IMR-90 (cell line): ENCODE data around the gene PTGDS. TPM values are rescaled to one million over a fixed set of nuclear protein-coding genes. Genes with fewer than 3 reads are reported as not detected.
A peak's percentile ranks its signal among the peaks of the same experiment; 100 is the strongest.

Experiments used
- ATAC-seq: fragments of 200-7000 bp; cut with Tn5 transposase; 2 replicates; pipeline ENCODE4 v1.9.1; 2020; ENCODE audit warnings: low read depth, mild to moderate bottlenecking, moderate library complexity
- BruUV-seq: library from RNA; stranded (reverse); fragments of 400-500 nt; replicated peaks from 2 replicates; lab custom pipeline; 2021; lab: Mats Ljungman, UMichigan
- CTCF ChIA-PET: fragments of 300-600 bp; formaldehyde crosslinking; extraction: SDS; loops from one replicate; lab custom pipeline; 2021; ENCODE audit warnings: antibody characterized with exemption; lab: Yijun Ruan, JAX
- POLR2A ChIA-PET: fragments of 300-600 bp; sonication (Branson Sonifier 250); formaldehyde crosslinking; loops from one replicate; lab custom pipeline; 2022; ENCODE audit warnings: antibody characterized with exemption; ENCODE audit not compliant: unreplicated experiment; lab: Charles Lee
- DNase-seq: peaks from one replicate; pipeline ENCODE4 v3.0.0; 2013
- H2AFZ ChIP-seq: replicated peaks from 2 replicates; pipeline ENCODE3; 2013; ENCODE audit warnings: low read length, mild to moderate bottlenecking; ENCODE audit not compliant: poor library complexity
- H2AK5ac ChIP-seq: 2 replicates; pipeline ENCODE4 v1.6.1; 2013; ENCODE audit warnings: low read depth, low read length, inconsistent platforms
- H2AK9ac ChIP-seq: replicated peaks from 2 replicates; pipeline ENCODE3; 2013; ENCODE audit warnings: mild to moderate bottlenecking, low read depth, low read length, moderate library complexity; ENCODE audit not compliant: poor library complexity
- H2BK120ac ChIP-seq: 2 replicates; pipeline ENCODE4 v1.6.1; 2013; ENCODE audit warnings: low read depth, low read length, inconsistent platforms
- H2BK15ac ChIP-seq: 3 replicates; pipeline ENCODE4 v1.6.1; 2013; ENCODE audit warnings: low read depth, low read length, inconsistent platforms
- H2BK20ac ChIP-seq: 2 replicates; pipeline ENCODE4 v1.6.1; 2013; ENCODE audit warnings: low read depth, mild to moderate bottlenecking, inconsistent platforms, low read length, moderate library complexity
- H2BK5ac ChIP-seq: 2 replicates; pipeline ENCODE4 v1.6.1; 2013; ENCODE audit warnings: mild to moderate bottlenecking, low read depth, low read length, inconsistent platforms; ENCODE audit not compliant: poor library complexity, severe bottlenecking
- H3K14ac ChIP-seq: replicated peaks from 2 replicates; pipeline ENCODE4 v1.6.1; 2013; ENCODE audit warnings: low read depth, low read length, inconsistent platforms
- H3K18ac ChIP-seq: 2 replicates; pipeline ENCODE4 v1.6.1; 2013; ENCODE audit warnings: low read depth, low read length, control low read depth
- H3K23ac ChIP-seq: 2 replicates; pipeline ENCODE4 v1.6.1; 2013; ENCODE audit warnings: low read depth, low read length, inconsistent platforms
- H3K27ac ChIP-seq: 2 replicates; pipeline ENCODE4 v1.5.1; 2013; ENCODE audit warnings: mild to moderate bottlenecking, control low read depth, low read length; ENCODE audit not compliant: insufficient read depth
- H3K27me3 ChIP-seq: 2 replicates; pipeline ENCODE4 v1.6.1; 2013; ENCODE audit warnings: low read length; ENCODE audit not compliant: control insufficient read depth, insufficient read depth
- H3K36me3 ChIP-seq: 2 replicates; pipeline ENCODE4 v1.6.1; 2013; ENCODE audit warnings: low read length, mixed read lengths; ENCODE audit not compliant: control insufficient read depth, insufficient read depth
- H3K4ac ChIP-seq: 2 replicates; pipeline ENCODE4 v1.6.1; 2013; ENCODE audit warnings: low read depth, low read length, inconsistent platforms
- H3K4me1 ChIP-seq: 2 replicates; pipeline ENCODE4 v1.6.1; 2013; ENCODE audit warnings: low read length, mixed read lengths; ENCODE audit not compliant: control insufficient read depth, insufficient read depth
- H3K4me2 ChIP-seq: 2 replicates; pipeline ENCODE4 v1.6.1; 2013; ENCODE audit warnings: low read depth, mild to moderate bottlenecking, control low read depth, low read length, moderate library complexity
- H3K4me3 ChIP-seq: 2 replicates; pipeline ENCODE4 v1.5.1; 2013; ENCODE audit warnings: low read depth, mild to moderate bottlenecking, control low read depth, low read length, moderate library complexity; ENCODE audit not compliant: insufficient read depth
- H3K56ac ChIP-seq: 2 replicates; pipeline ENCODE4 v1.6.1; 2013; ENCODE audit warnings: low read length, inconsistent platforms; ENCODE audit not compliant: insufficient read depth; ENCODE audit errors: extremely low read depth
- H3K79me1 ChIP-seq, 2 experiments: 2 replicates each; pipeline ENCODE4 v1.6.1; 2013; ENCODE audit warnings: low read length in 2 of 2, inconsistent platforms in 1 of 2, low read depth in 1 of 2
- H3K9ac ChIP-seq: 2 replicates; pipeline ENCODE4 v1.6.1; 2013; ENCODE audit warnings: low read depth, low read length, control low read depth
- H3K9me1 ChIP-seq: 2 replicates; pipeline ENCODE4 v1.6.1; 2013; ENCODE audit warnings: low read length, inconsistent platforms; ENCODE audit not compliant: insufficient read depth
- H3K9me3 ChIP-seq: 2 replicates; pipeline ENCODE4 v1.6.1; 2013; ENCODE audit warnings: low read length; ENCODE audit not compliant: control insufficient read depth, insufficient read depth
- H4K20me1 ChIP-seq: 2 replicates; pipeline ENCODE4 v1.6.1; 2013; ENCODE audit warnings: low read length, inconsistent platforms; ENCODE audit not compliant: insufficient read depth
- H4K5ac ChIP-seq: 2 replicates; pipeline ENCODE4 v1.6.1; 2013; ENCODE audit warnings: mild to moderate bottlenecking, low read depth, low read length, control low read depth
- H4K8ac ChIP-seq, 2 experiments: 2 replicates each; pipeline ENCODE4 v1.6.1; 2013; ENCODE audit warnings: low read depth in 2 of 2, low read length in 2 of 2, control low read depth in 1 of 2, inconsistent platforms in 1 of 2
- H4K91ac ChIP-seq: 2 replicates; pipeline ENCODE4 v1.6.1; 2013; ENCODE audit warnings: low read depth, low read length, inconsistent platforms; ENCODE audit not compliant: insufficient read depth
- BHLHE40 ChIP-seq: fragments of 150-350 bp; IDR thresholded peaks from 2 replicates; pipeline ENCODE4 v1.6.1; 2016; ENCODE audit warnings: mild to moderate bottlenecking, low read depth, low read length
- MAFK ChIP-seq: IDR thresholded peaks from 2 replicates; pipeline ENCODE4 v1.6.1; 2012; ENCODE audit warnings: low read depth, low read length, improper control_type of control experiment
- WGBS, 2 experiments: methylation state at CpG; one replicate each; pipeline versions ENCODE4 v1.1.5 to v1.1.7; 2013; ENCODE audit warnings: missing lambda C conversion rate in 2 of 2; ENCODE audit not compliant: insufficient read length in 1 of 2; ENCODE audit errors: extremely low coverage in 2 of 2; 5-methylcytosine and 5-hydroxymethylcytosine counted together
- dilution Hi-C: fragments of 300-500 bp; cut with HindIII; formaldehyde crosslinking; loops from one replicate; pipeline ENCODE4 v1.14.3; 2018; ENCODE audit warnings: low sequenced_read_pairs; ENCODE audit not compliant: unreplicated experiment
- in situ Hi-C: fragments of 300-500 bp; cut with MboI; formaldehyde crosslinking; loops from 3 replicates; pipeline ENCODE4 v1.14.3; 2019; ENCODE audit warnings: low sequenced_read_pairs, inconsistent platforms, mixed read lengths
- intact Hi-C: fragments of 100-400 bp; cut with micrococcal nuclease; formaldehyde crosslinking; loops from 2 replicates; pipeline ENCODE4 v1.10.0; 2022
- polyA plus RNA-seq, 3 experiments: library from polyadenylated mRNA; depleted of rRNA; stranded (reverse); fragments of >200 nt; gene quantifications; 2 replicates each; pipeline ENCODE4 v1.2.3, GENCODE V29; 2012; ENCODE audit warnings: low replicate concordance in 1 of 3
- total RNA-seq: library from RNA; depleted of rRNA; stranded (reverse); fragments of >200 nt; gene quantifications from 2 replicates; pipeline ENCODE4 v1.2.3, GENCODE V29; 2012
- TF ChIP-seq, protein P1 (sequence below): fragments of 150-350 bp; IDR thresholded peaks from 2 replicates; pipeline ENCODE4 v1.6.1; 2016; ENCODE audit warnings: low read depth, mild to moderate bottlenecking, low read length, moderate library complexity, borderline replicate concordance

The PTGDS gene
- total and polyA plus RNA-seq, 2 of the 4 experiments (the other 2 are of a cell fraction) = 1.2 TPM; not detected in 1

DNA sequence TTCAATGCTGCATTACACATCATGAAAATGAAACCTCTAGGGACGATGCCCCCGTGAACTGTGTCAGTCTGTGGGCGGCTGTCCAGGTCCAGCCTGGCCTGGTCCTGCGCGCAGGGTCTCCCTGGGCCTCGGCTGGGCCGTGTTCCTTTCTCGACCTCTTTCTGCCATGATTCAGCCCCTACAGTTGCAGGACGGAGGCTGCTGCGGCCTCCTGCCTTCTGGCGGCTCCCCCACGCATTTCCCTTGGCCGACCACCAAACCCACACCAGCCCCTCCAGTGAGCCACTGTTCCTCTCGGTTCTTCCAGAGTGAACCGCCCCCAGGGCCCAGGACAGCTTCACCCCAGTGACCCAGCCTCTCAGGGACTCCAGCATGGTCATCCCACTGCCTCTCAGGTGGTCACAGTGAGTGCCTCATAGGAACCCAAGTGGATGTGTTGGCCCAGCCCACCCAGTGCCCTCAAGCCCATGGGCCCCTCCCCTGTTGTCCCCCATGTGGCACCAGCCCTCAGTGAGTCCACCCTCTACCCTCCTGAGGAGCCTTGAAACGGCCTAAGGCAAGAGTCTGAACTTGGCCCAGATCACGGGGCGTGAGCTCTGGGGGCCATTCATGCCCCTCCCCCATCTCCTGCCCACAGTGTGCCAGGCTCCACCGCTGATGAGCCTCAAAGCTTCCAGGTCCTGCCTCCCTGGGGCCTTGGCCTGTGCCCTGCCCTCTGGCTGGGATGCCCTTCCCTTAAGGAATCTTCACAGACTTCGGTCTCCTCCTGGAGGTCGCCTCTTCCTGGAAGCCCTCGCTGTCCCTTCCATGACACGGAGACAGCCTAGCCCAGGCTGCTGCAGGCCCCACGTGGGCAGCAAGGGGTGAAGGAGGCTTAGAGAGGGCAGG is 29.1 kb downstream of the PTGDS start:
- Histone ChIP-seq H3K27me3 (no peaks in the 10 kb centered on the region), H3K9me3 (no peaks in the 10 kb centered on the region), H3K18ac (no peak overlapping the region), H3K9me1 (peaks cover 5% of the 10 kb centered on the region; the same call in 1 of the 2 replicates), H3K9ac (no peak overlapping the region), H2AFZ (peak overlapping the region; percentile 51), H3K56ac (no peak overlapping the region), H3K14ac (no peak overlapping the region), H2BK15ac (no peak overlapping the region), H3K4ac (no peak overlapping the region), H3K4me2 (no peak overlapping the region), H4K91ac (no peak overlapping the region), H2BK20ac (no peak overlapping the region), H3K79me1 (no peaks in the 10 kb centered on the region), H2BK120ac (no peak overlapping the region), H2AK9ac (peak overlapping the region; percentile 65), H3K23ac (no peak overlapping the region), H4K8ac (no peak overlapping the region), H4K5ac (no peak overlapping the region), H4K20me1 (peaks cover 8% of the 10 kb centered on the region), H2BK5ac (no peak overlapping the region), H3K36me3 (peaks cover 13% of the 10 kb centered on the region), H3K27ac (no peak overlapping the region), H3K4me1 (peaks cover 11% of the 10 kb centered on the region), H3K4me3 (no peak overlapping the region), H2AK5ac (peak overlapping the region; percentile 73; the same call in 1 of the 2 replicates)
- WGBS, 2 experiments = 86% methylated on average over 7 of the region's 24 CpGs; no CpG with 5 or more reads in 1 of the 2 experiments
- ATAC-seq = peak; percentile 6; the same call in 1 of the 2 replicates
- in situ Hi-C loops = no loop called here
- POLR2A ChIA-PET = no interaction called here
- BruUV-seq = no TSS peak
- dilution Hi-C loops = no loop called here
- DNase-seq = peak; percentile 9
- intact Hi-C loops = loop anchor here (2.0 kb wide), 1 partner anchor 22 kb away; the partner anchor contains the start of gene ABCA2
- TF ChIP-seq BHLHE40 (no peak), MAFK (no peak)
- TF ChIP-seq, protein P1, sequence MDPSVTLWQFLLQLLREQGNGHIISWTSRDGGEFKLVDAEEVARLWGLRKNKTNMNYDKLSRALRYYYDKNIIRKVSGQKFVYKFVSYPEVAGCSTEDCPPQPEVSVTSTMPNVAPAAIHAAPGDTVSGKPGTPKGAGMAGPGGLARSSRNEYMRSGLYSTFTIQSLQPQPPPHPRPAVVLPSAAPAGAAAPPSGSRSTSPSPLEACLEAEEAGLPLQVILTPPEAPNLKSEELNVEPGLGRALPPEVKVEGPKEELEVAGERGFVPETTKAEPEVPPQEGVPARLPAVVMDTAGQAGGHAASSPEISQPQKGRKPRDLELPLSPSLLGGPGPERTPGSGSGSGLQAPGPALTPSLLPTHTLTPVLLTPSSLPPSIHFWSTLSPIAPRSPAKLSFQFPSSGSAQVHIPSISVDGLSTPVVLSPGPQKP = no peak
- CTCF ChIA-PET = interaction anchor here (0.6 kb wide), 1 partner anchor 22 kb away, joined by 3 read pairs; no protein-coding TSS in a partner anchor
